WTC11 (cell line): Measurements from ENCODE around the gene NFIX. TPM values are rescaled to one million over a fixed set of nuclear protein-coding genes. Genes with fewer than 3 reads are reported as not detected.
A peak's percentile ranks its signal among the peaks of the same experiment; 100 is the strongest.

Experiments used
- ATAC-seq: fragments of 200-7000 bp; cut with Tn5 transposase; 2 replicates; pipeline ENCODE4 v1.10.0; 2021; ENCODE audit warnings: mild to moderate bottlenecking, moderate library complexity
- CTCF ChIA-PET: fragments of 300-600 bp; sonication (Branson Sonifier 250); formaldehyde crosslinking; loops from one replicate; lab custom pipeline; 2021; ENCODE audit warnings: antibody characterized with exemption; lab: Charles Lee
- POLR2A ChIA-PET: fragments of 350-600 bp; sonication (Branson Sonifier 250); formaldehyde crosslinking; loops from one replicate; lab custom pipeline; 2021; ENCODE audit warnings: antibody characterized with exemption; lab: Charles Lee
- DNase-seq: peaks from one replicate; pipeline ENCODE4 v3.0.0; 2021; ENCODE audit warnings: low spot score
- H3K27ac Mint-ChIP-seq: 2 replicates; pipeline ENCODE4 v1.8.0; 2021; ENCODE audit warnings: mixed read lengths
- H3K27me3 Mint-ChIP-seq: 2 replicates; pipeline ENCODE4 v1.8.0; 2021; ENCODE audit warnings: low read depth, mild to moderate bottlenecking, moderate library complexity, mixed read lengths
- H3K36me3 Mint-ChIP-seq: 2 replicates; pipeline ENCODE4 v1.8.0; 2021; ENCODE audit warnings: mixed read lengths
- H3K4me1 Mint-ChIP-seq: 2 replicates; pipeline ENCODE4 v1.8.0; 2022; ENCODE audit warnings: mixed read lengths
- H3K4me3 Mint-ChIP-seq: 2 replicates; pipeline ENCODE4 v1.8.0; 2021; ENCODE audit warnings: mild to moderate bottlenecking, moderate library complexity, mixed read lengths
- H3K9me3 Mint-ChIP-seq: 2 replicates; pipeline ENCODE4 v1.8.0; 2021; ENCODE audit warnings: mixed read lengths
- ATF2 ChIP-seq: sonication (generic); formaldehyde crosslinking; IDR thresholded peaks from 2 replicates; pipeline ENCODE4 v1.8.1; 2022; ENCODE audit warnings: low read depth, missing genetic modification reagents, borderline replicate concordance
- ATF3 ChIP-seq: sonication (generic); formaldehyde crosslinking; conservative IDR thresholded peaks from 2 replicates; pipeline ENCODE4 v1.8.1; 2022; ENCODE audit warnings: mild to moderate bottlenecking, missing genetic modification reagents
- HMGA2 ChIP-seq: fragments of 250-450 bp; sonication (Bioruptor Pico); IDR thresholded peaks from 2 replicates; pipeline ENCODE4 v1.4.0; 2021; ENCODE audit warnings: mild to moderate bottlenecking, moderate library complexity
- KAT7 ChIP-seq: sonication (generic); formaldehyde crosslinking; IDR thresholded peaks from 2 replicates; pipeline ENCODE4 v1.8.1; 2023; ENCODE audit warnings: missing genetic modification reagents, mild to moderate bottlenecking, borderline replicate concordance
- MLX ChIP-seq: sonication (generic); formaldehyde crosslinking; IDR thresholded peaks from 2 replicates; pipeline ENCODE4 v1.8.1; 2023; ENCODE audit warnings: mild to moderate bottlenecking, missing genetic modification reagents, moderate library complexity
- MXD4 ChIP-seq: fragments of 250-450 bp; sonication (Bioruptor Pico); IDR thresholded peaks from 2 replicates; pipeline ENCODE4 v1.8.0; 2021; ENCODE audit warnings: mild to moderate bottlenecking, moderate library complexity, borderline replicate concordance
- NFE2L1 ChIP-seq: sonication (generic); formaldehyde crosslinking; IDR thresholded peaks from 2 replicates; pipeline ENCODE4 v1.8.1; 2023; ENCODE audit warnings: missing genetic modification reagents
- USF1 ChIP-seq: sonication (generic); formaldehyde crosslinking; IDR thresholded peaks from 2 replicates; pipeline ENCODE4 v1.8.0; 2022; ENCODE audit warnings: mild to moderate bottlenecking, missing genetic modification reagents
- ZNF317 ChIP-seq: sonication (generic); formaldehyde crosslinking; IDR thresholded peaks from 2 replicates; pipeline ENCODE4 v1.8.1; 2023; ENCODE audit warnings: low read depth, mild to moderate bottlenecking, moderate library complexity, missing genetic modification reagents, borderline replicate concordance
- ZNF396 ChIP-seq: fragments of 250-450 bp; sonication (Bioruptor Pico); IDR thresholded peaks from 2 replicates; pipeline ENCODE4 v1.8.0; 2021; ENCODE audit warnings: mild to moderate bottlenecking, moderate library complexity, borderline replicate concordance
- ZNF512 ChIP-seq: sonication (generic); formaldehyde crosslinking; IDR thresholded peaks from 2 replicates; pipeline ENCODE4 v1.8.1; 2022; ENCODE audit warnings: missing genetic modification reagents, borderline replicate concordance
- ZNF532 ChIP-seq: fragments of 250-450 bp; sonication (Bioruptor Pico); IDR thresholded peaks from 2 replicates; pipeline ENCODE4 v1.9.0; 2021; ENCODE audit warnings: mild to moderate bottlenecking, borderline replicate concordance
- total RNA-seq: library from RNA; stranded (reverse); gene quantifications from 3 replicates; pipeline ENCODE4 v1.2.3, GENCODE V29; 2021
- TF ChIP-seq, protein P1 (sequence below): sonication (generic); formaldehyde crosslinking; IDR thresholded peaks from 2 replicates; pipeline ENCODE4 v1.8.1; 2022; ENCODE audit warnings: mild to moderate bottlenecking, missing genetic modification reagents, moderate library complexity, borderline replicate concordance
- TF ChIP-seq, protein P2 (sequence below): sonication (generic); formaldehyde crosslinking; IDR thresholded peaks from 2 replicates; pipeline ENCODE4 v1.8.0; 2022; ENCODE audit warnings: missing genetic modification reagents

NFIX gene
- total RNA-seq, 1 experiment from 2014 or later, result 1.4 TPM

DNA sequence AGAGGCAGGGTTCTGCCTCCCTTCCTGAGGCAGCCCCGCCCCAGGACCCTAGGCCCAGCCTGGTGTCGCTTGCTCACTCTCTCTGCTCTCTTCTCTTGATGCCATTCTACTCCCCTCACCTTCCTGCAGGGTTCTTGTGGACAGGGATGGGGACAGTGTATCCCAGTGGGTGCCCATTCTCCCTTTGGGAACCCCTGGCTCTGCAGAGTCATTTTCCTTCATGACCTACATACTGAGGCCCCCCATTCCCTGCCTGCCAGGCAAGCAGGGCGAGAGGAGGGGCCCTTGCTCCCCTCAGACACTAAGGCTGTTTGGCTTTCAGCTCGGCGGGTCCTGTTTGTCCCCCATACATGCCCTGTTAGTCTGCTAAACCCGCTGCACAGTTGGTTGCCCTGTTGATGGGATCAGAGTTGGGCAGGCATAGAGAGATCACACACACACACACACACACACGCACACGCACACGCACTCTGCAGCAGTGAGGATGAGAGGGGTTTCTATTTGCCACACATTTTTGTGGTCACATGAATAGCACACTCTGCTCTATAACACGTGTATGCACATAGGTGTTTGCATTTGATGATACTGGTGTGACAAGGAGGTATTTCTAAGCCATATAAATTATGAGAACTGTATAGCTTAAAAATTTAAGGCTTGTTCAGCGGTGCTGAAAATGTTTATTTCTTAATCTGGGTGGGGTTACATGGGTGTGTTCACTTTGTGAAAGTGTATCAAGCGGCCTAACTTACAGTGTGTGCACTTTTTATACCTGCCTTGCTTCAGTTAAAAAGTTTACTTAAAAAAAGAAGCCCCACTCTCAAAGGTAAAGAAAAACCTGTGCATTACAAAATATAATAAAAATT lies 20.3 kb downstream of the NFIX start:
- Mint-ChIP-seq H3K36me3 (peaks cover 3% of the 10 kb centered on the region; the same call in 1 of the 2 replicates), H3K27me3 (peaks cover 100% of the 10 kb centered on the region), H3K4me1 (peaks cover 74% of the 10 kb centered on the region), H3K4me3 (no peak overlapping the region), H3K9me3 (no peaks in the 10 kb centered on the region), H3K27ac (no peak overlapping the region)
- POLR2A ChIA-PET, result interaction anchor here (0.7 kb wide), 1 partner anchor 25 kb away, joined by 3 read pairs; no protein-coding TSS in a partner anchor
- CTCF ChIA-PET, result interaction anchor here (0.6 to 2.2 kb wide), 4 partner anchors 46 to 79 kb away, joined by 3 to 12 read pairs (median 6); no protein-coding TSS in a partner anchor
- TF ChIP-seq KAT7 (CRISPR knock-in tag), result no peak
- TF ChIP-seq HMGA2 (CRISPR knock-in tag), result no peak
- TF ChIP-seq ZNF512, result no peak
- no peak for TF ChIP-seq USF1 (CRISPR knock-in tag)
- TF ChIP-seq MXD4 (CRISPR knock-in tag), result no peak
- no peak for TF ChIP-seq ZNF532 (CRISPR knock-in tag)
- no peak for TF ChIP-seq ZNF396 (CRISPR knock-in tag)
- TF ChIP-seq ZNF317, result no peak
- no peak for TF ChIP-seq NFE2L1 (CRISPR knock-in tag)
- TF ChIP-seq, protein P1, sequence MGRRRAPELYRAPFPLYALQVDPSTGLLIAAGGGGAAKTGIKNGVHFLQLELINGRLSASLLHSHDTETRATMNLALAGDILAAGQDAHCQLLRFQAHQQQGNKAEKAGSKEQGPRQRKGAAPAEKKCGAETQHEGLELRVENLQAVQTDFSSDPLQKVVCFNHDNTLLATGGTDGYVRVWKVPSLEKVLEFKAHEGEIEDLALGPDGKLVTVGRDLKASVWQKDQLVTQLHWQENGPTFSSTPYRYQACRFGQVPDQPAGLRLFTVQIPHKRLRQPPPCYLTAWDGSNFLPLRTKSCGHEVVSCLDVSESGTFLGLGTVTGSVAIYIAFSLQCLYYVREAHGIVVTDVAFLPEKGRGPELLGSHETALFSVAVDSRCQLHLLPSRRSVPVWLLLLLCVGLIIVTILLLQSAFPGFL, result no peak
- TF ChIP-seq, protein P2, sequence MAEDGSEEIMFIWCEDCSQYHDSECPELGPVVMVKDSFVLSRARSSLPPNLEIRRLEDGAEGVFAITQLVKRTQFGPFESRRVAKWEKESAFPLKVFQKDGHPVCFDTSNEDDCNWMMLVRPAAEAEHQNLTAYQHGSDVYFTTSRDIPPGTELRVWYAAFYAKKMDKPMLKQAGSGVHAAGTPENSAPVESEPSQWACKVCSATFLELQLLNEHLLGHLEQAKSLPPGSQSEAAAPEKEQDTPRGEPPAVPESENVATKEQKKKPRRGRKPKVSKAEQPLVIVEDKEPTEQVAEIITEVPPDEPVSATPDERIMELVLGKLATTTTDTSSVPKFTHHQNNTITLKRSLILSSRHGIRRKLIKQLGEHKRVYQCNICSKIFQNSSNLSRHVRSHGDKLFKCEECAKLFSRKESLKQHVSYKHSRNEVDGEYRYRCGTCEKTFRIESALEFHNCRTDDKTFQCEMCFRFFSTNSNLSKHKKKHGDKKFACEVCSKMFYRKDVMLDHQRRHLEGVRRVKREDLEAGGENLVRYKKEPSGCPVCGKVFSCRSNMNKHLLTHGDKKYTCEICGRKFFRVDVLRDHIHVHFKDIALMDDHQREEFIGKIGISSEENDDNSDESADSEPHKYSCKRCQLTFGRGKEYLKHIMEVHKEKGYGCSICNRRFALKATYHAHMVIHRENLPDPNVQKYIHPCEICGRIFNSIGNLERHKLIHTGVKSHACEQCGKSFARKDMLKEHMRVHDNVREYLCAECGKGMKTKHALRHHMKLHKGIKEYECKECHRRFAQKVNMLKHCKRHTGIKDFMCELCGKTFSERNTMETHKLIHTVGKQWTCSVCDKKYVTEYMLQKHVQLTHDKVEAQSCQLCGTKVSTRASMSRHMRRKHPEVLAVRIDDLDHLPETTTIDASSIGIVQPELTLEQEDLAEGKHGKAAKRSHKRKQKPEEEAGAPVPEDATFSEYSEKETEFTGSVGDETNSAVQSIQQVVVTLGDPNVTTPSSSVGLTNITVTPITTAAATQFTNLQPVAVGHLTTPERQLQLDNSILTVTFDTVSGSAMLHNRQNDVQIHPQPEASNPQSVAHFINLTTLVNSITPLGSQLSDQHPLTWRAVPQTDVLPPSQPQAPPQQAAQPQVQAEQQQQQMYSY (CRISPR knock-in tag), result no peak
- no peak for TF ChIP-seq MLX (CRISPR knock-in tag)
- no peak for TF ChIP-seq ATF2 (CRISPR knock-in tag)
- no peak for TF ChIP-seq ATF3 (CRISPR knock-in tag)
- ATAC-seq (peak; percentile 14), DNase-seq (peak; percentile 48)
